SK-N-SH (cell line): Measurements from ENCODE around the gene HDAC6. TPM values are rescaled to one million over a fixed set of nuclear protein-coding genes. Genes with fewer than 3 reads are reported as not detected.

Source experiments
- CTCF ChIA-PET: fragments of 300-600, 350-600 bp; formaldehyde crosslinking; extraction: SDS; loops from one replicate; lab custom pipeline; 2021; lab: Yijun Ruan, JAX
- POLR2A ChIA-PET: fragments of 350-600 bp; sonication (Branson Sonifier 250); formaldehyde crosslinking; extraction: SDS; loops from one replicate; lab custom pipeline; 2020; ENCODE audit warnings: antibody characterized with exemption, inconsistent platforms; lab: Yijun Ruan, JAX
- DNase-seq: peaks from one replicate; pipeline ENCODE4 v3.0.0; 2012
- H2AFZ ChIP-seq: fragments of 200-600 bp; sonication (generic); 2 replicates; pipeline ENCODE4 v1.8.1; 2016; ENCODE audit warnings: antibody characterized with exemption, mild to moderate bottlenecking, low read depth
- H3F3A ChIP-seq: fragments of 200-600 bp; sonication (generic); replicated peaks from 2 replicates; pipeline ENCODE3; 2016; ENCODE audit warnings: antibody characterized with exemption, mild to moderate bottlenecking; ENCODE audit not compliant: insufficient read depth
- H3K27ac ChIP-seq, 2 experiments: fragments of 200-500 bp in 1 of 2; fragments of 200-600 bp in 1 of 2; sonication (Bioruptor generic) in 1 of 2; sonication (generic), shearing (Covaris generic) in 1 of 2; 2 replicates each; pipeline versions ENCODE4 v1.5.1 to v1.6.1; 2014 to 2016; ENCODE audit warnings: low read depth in 2 of 2, inconsistent platforms in 1 of 2, low read length in 1 of 2, mild to moderate bottlenecking in 1 of 2, mixed read lengths in 1 of 2
- H3K27me3 ChIP-seq: fragments of 200-600 bp; sonication (generic), shearing (Covaris generic); 2 replicates; pipeline ENCODE4 v1.6.1; 2016; ENCODE audit warnings: mixed run types; ENCODE audit not compliant: insufficient read depth
- H3K36me3 ChIP-seq, 2 experiments: fragments of 200-500 bp in 1 of 2; fragments of 200-600 bp in 1 of 2; sonication (Bioruptor generic) in 1 of 2; sonication (generic) in 1 of 2; replicated peaks in 1 of 2; 2 replicates each; pipeline versions ENCODE3 to v1.5.1; 2014 to 2016; ENCODE audit warnings: low read length in 1 of 2, mild to moderate bottlenecking in 1 of 2; ENCODE audit not compliant: insufficient read depth in 2 of 2, control insufficient read depth in 1 of 2
- H3K4me1 ChIP-seq, 2 experiments: fragments of 200-500 bp in 1 of 2; fragments of 200-600 bp in 1 of 2; sonication (Bioruptor generic) in 1 of 2; sonication (generic), shearing (Covaris generic) in 1 of 2; 2 replicates each; pipeline versions ENCODE4 v1.5.1 to v1.6.1; 2014 to 2016; ENCODE audit warnings: low read depth in 1 of 2, low read length in 1 of 2, mixed run types in 1 of 2; ENCODE audit not compliant: insufficient read depth in 2 of 2, control insufficient read depth in 1 of 2
- H3K4me2 ChIP-seq: fragments of 200-600 bp; sonication (generic), shearing (Covaris generic); 2 replicates; pipeline ENCODE4 v1.6.1; 2017; ENCODE audit warnings: mixed run types
- H3K4me3 ChIP-seq, 2 experiments: fragments of 200-500 bp in 1 of 2; fragments of 200-600 bp in 1 of 2; sonication (Bioruptor generic) in 1 of 2; sonication (generic), shearing (Covaris generic) in 1 of 2; 2 replicates each; pipeline versions ENCODE4 v1.5.1 to v1.8.1; 2014 to 2016; ENCODE audit warnings: low read depth in 2 of 2, inconsistent platforms in 1 of 2, low read length in 1 of 2, mild to moderate bottlenecking in 1 of 2, mixed read lengths in 1 of 2, moderate library complexity in 1 of 2
- H3K79me2 ChIP-seq: fragments of 200-600 bp; sonication (generic); 2 replicates; pipeline ENCODE4 v1.8.1; 2017; ENCODE audit warnings: mild to moderate bottlenecking; ENCODE audit not compliant: insufficient read depth
- H3K9ac ChIP-seq: fragments of 200-600 bp; sonication (generic); 2 replicates; pipeline ENCODE4 v1.6.1; 2017; ENCODE audit warnings: mixed run types
- H3K9me2 ChIP-seq: fragments of 200-600 bp; sonication (generic); 2 replicates; pipeline ENCODE4 v1.6.1; 2017; ENCODE audit warnings: mixed run types
- H3K9me3 ChIP-seq: fragments of 200-600 bp; sonication (generic); 2 replicates; pipeline ENCODE4 v1.6.1; 2017; ENCODE audit warnings: mixed run types, mild to moderate bottlenecking, moderate library complexity
- H4K20me1 ChIP-seq: fragments of 200-600 bp; sonication (generic); 2 replicates; pipeline ENCODE4 v1.6.1; 2017; ENCODE audit warnings: mild to moderate bottlenecking, mixed run types; ENCODE audit not compliant: insufficient read depth
- IRF3 ChIP-seq: fragments of 150-350 bp; IDR thresholded peaks from 2 replicates; pipeline ENCODE4 v1.6.1; 2016; ENCODE audit warnings: mild to moderate bottlenecking, low read depth, low read length
- MAX ChIP-seq: IDR thresholded peaks from 2 replicates; pipeline ENCODE4 v1.4.0; 2012; ENCODE audit warnings: low read depth
- RAD21 ChIP-seq: IDR thresholded peaks from 2 replicates; pipeline ENCODE4 v1.6.1; 2012; ENCODE audit warnings: mild to moderate bottlenecking, low read length
- REST ChIP-seq: IDR thresholded peaks from 2 replicates; pipeline ENCODE4 v1.6.1; 2012; ENCODE audit warnings: mild to moderate bottlenecking, low read depth, low read length, moderate library complexity
- SMC3 ChIP-seq: IDR thresholded peaks from 2 replicates; pipeline ENCODE4 v1.6.1; 2012; ENCODE audit warnings: low read depth, low read length, improper control_type of control experiment
- TCF12 ChIP-seq: IDR thresholded peaks from 2 replicates; pipeline ENCODE4 v1.4.0; 2012
- USF1 ChIP-seq: IDR thresholded peaks from 2 replicates; pipeline ENCODE4 v1.4.0; 2012; ENCODE audit warnings: low read depth, borderline replicate concordance
- ZBTB33 ChIP-seq: IDR thresholded peaks from 2 replicates; pipeline ENCODE4 v1.4.0; 2012; ENCODE audit warnings: low read depth, borderline replicate concordance
- WGBS: methylation state at CpG from one replicate; pipeline ENCODE4 v1.1.6; 2017; ENCODE audit warnings: low lambda C conversion rate; 5-methylcytosine and 5-hydroxymethylcytosine counted together
- polyA plus RNA-seq, 3 experiments: library from polyadenylated mRNA; depleted of rRNA; stranded (reverse); fragments of >200 nt; gene quantifications; 2 replicates each; pipeline ENCODE4 v1.2.3, GENCODE V29; 2012

HDAC6 gene
- polyA plus RNA-seq, 1 of the 3 experiments (the other 2 are of a cell fraction), result 34.0 TPM

- TF ChIP-seq IRF3, result no peak
- TF ChIP-seq SMC3, result no peak
- no peak for TF ChIP-seq MAX
- TF ChIP-seq USF1, result no peak
- TF ChIP-seq REST, result no peak
- TF ChIP-seq, all 33 proteins: peak for 0
Measured at GRCh38 chrX:48794340-48794910, 7.4 kb upstream of the HDAC6 start (continued).

GRCh38 chrX:48794911-48795515, 6.9 kb upstream of the HDAC6 start:
- no peaks in the 10 kb centered on the region for H3K4me1 ChIP-seq
- H3K27ac ChIP-seq, result no peak overlapping the region
- no peaks in the 10 kb centered on the region for H3K36me3 ChIP-seq
- H3K9ac ChIP-seq, result no peak overlapping the region
- H2AFZ ChIP-seq, result no peak overlapping the region
- ChIA-PET CTCF (no interaction called here), POLR2A (no interaction called here)
- H3K9me3 ChIP-seq, result no peaks in the 10 kb centered on the region
- no peak overlapping the region for H3K4me3 ChIP-seq
- no peak overlapping the region for H3K4me2 ChIP-seq
- H3K9me2 ChIP-seq, result no peaks in the 10 kb centered on the region
- WGBS, result 38% methylated on average over 7 of the region's 8 CpGs
- TF ChIP-seq RAD21 (no peak), ZBTB33 (no peak), MAX (0 out of 2 replicates have a peak, but pooled peaks have one; percentile 46), TCF12 (peak; percentile 5; the same call in 1 of the 2 replicates)
- peaks cover 6% of the 10 kb centered on the region; the same call in 1 of the 2 replicates for H3K27me3 ChIP-seq
- no peaks in the 10 kb centered on the region for H3F3A ChIP-seq
- no peaks in the 10 kb centered on the region for H3K79me2 ChIP-seq
- H4K20me1 ChIP-seq, result no peaks in the 10 kb centered on the region
- DNase-seq, result no peak
